Measurements from ENCODE around the gene WFS1.

DNA sequence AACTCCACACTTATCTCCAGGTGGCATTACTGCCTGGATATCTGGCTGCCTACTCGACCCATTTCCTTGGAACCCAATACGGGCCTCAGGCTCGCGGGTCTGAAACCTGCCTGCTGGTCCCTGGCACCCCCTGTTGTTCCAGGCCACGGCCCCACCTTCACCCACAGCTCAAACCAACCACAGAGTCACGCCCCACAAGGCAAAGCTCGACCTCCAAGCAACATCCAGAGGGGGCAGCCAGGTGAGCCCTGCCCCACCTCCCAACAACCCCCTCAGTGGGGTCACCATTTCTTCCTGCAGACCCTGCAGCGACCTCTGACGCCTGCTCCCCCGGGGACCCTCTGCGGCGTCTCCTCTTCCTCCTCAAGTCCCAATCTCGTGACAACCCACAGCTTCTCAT is 76.2 kb downstream of the WFS1 start:
- TF ChIP-seq POLR2A (IDR thresholded peaks at IDR 0.05) (no peak), EP300 (IDR thresholded peaks at IDR 0.05) (no peak)
- TF ChIP-seq, protein P1, sequence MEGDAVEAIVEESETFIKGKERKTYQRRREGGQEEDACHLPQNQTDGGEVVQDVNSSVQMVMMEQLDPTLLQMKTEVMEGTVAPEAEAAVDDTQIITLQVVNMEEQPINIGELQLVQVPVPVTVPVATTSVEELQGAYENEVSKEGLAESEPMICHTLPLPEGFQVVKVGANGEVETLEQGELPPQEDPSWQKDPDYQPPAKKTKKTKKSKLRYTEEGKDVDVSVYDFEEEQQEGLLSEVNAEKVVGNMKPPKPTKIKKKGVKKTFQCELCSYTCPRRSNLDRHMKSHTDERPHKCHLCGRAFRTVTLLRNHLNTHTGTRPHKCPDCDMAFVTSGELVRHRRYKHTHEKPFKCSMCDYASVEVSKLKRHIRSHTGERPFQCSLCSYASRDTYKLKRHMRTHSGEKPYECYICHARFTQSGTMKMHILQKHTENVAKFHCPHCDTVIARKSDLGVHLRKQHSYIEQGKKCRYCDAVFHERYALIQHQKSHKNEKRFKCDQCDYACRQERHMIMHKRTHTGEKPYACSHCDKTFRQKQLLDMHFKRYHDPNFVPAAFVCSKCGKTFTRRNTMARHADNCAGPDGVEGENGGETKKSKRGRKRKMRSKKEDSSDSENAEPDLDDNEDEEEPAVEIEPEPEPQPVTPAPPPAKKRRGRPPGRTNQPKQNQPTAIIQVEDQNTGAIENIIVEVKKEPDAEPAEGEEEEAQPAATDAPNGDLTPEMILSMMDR (IDR thresholded peaks at IDR 0.05): no peak
